Measurements from ENCODE around the gene RNF225. TPM values are rescaled to one million over a fixed set of nuclear protein-coding genes. Genes with fewer than 3 reads are reported as not detected.
"Not testable (repeated sequence)": the region's sequence is repeated elsewhere in the genome, so short reads cannot be mapped to it uniquely, and the experiment has no call there.

RNF225 gene
- total RNA-seq, 2 experiments from 2014 or later: 0.25 to 0.56 TPM

GRCh38 chr19:58366585-58367430, 28.6 kb upstream of the RNF225 start:
- ATAC-seq: no peak
- no peaks in the 10 kb centered on the region for H3K27me3 Mint-ChIP-seq
- H3K9me3 Mint-ChIP-seq (ENCODE audit: low read depth): no peaks in the 10 kb centered on the region
- H3K4me3 Mint-ChIP-seq: no peak overlapping the region
- intact Hi-C loops (cut with DNase I, micrococcal nuclease): no loop called here
- H3K4me1 Mint-ChIP-seq: peaks cover 5% of the 10 kb centered on the region
- no peak for DNase-seq
- H3K36me3 Mint-ChIP-seq (ENCODE audit: low read depth): peaks cover 1% of the 10 kb centered on the region
- ChIA-PET CTCF (no interaction called here), POLR2A (no interaction called here)
- H3K27ac Mint-ChIP-seq: no peak overlapping the region

GRCh38 chr19:58367698-58368454, 27.6 kb upstream of the RNF225 start:
- Mint-ChIP-seq H3K9me3 (ENCODE audit: low read depth) (no peaks in the 10 kb centered on the region), H3K4me3 (no peak overlapping the region), H3K36me3 (ENCODE audit: low read depth) (no peaks in the 10 kb centered on the region), H3K4me1 (peaks cover 2% of the 10 kb centered on the region), H3K27ac (no peak overlapping the region), H3K27me3 (no peaks in the 10 kb centered on the region)
- intact Hi-C loops (cut with DNase I, micrococcal nuclease): no loop called here
- ChIA-PET CTCF (no interaction called here), POLR2A (no interaction called here)
- no peak for ATAC-seq
- DNase-seq: no peak

DNA sequence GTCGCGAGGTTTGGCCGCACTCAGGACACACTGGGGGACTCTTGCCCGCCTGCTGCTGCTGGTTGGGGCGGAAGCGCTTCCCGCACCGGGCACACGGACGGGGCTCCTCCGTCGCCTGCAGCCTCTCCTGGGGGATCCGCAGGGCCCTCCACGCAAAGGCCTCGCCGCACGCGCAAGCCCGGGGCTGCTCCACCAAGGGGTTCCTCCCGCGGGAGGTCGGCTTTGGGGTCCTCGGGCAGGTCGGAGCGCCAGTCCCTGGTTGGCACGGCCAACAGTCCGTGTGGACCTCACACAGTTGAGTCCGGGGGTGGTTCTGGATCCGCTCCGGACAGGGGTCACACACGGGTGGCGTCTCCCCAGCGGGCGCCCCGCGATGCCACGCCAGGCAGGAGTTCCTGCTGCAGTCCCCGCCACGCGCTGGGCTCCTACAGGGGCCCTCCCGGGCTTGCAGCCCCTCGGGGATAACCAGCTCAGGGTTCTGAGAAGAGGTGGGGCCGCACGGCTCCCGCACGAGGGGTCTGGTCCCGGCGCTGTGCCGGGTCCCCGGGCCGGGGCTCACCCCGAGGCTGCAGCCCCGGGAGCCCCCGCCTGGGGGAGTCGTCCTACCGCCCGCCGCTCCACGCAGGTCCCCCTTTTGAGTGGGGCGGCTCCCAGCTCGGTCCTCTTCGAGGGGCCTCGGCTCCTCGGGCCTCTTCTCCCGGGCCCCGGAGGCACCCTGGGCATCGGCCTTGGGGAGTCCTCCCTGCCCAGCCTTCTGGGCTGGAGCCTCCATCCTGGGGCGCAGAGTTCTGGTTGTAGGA, 26.7 kb upstream of the RNF225 start:
- H3K36me3 Mint-ChIP-seq (ENCODE audit: low read depth): no peaks in the 10 kb centered on the region
- intact Hi-C loops (cut with DNase I, micrococcal nuclease): no loop called here
- no peaks in the 10 kb centered on the region for H3K9me3 Mint-ChIP-seq (ENCODE audit: low read depth)
- no peak overlapping the region for H3K27ac Mint-ChIP-seq
- H3K27me3 Mint-ChIP-seq: no peaks in the 10 kb centered on the region
- CTCF ChIA-PET: no interaction called here
- no peak overlapping the region for H3K4me3 Mint-ChIP-seq
- no peak for DNase-seq
- no peaks in the 10 kb centered on the region for H3K4me1 Mint-ChIP-seq
- POLR2A ChIA-PET: no interaction called here
- ATAC-seq: no peak

DNA sequence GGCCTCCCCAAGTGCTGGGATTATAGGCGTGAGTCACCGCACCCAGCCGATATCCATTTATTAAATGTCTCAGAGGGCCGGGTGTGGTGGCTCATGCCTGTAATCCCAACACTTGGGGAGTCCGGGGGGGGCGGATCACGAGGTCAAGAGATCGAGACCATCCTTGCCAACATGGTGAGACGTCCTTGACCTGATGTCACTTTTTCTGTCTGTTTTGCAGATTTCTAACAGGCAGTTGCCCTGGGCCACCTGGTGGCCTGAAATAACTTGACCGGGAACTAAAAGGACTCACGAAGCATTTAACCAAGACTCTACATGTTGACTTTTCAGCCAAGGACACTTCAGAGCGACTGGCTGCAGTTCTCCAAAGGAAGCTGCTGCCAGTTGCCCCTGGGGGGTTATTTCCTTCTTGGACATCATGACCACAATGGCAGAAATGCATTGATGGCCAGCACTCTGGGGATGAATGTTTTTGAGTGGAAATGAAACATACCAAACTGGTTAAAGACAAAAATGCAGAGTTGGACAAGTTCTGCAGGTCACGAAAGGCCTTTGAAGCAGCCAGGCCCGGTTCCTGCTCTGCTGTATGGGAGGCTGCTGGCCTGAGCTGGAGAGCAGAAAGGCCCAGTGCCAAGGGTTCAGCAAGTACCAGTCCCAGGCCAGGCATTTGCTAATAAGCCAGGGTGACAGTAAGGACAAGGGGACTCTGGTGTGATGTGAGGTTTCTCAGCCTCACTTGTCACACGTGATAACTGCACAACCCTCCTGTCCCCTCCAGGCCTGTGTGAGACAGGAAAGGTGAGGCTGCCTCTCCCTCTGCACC, 22.9 kb upstream of the RNF225 start:
- no peaks in the 10 kb centered on the region for H3K36me3 Mint-ChIP-seq (ENCODE audit: low read depth)
- ChIA-PET CTCF (no interaction called here), POLR2A (interaction anchor here (0.6 kb wide), 1 partner anchor 38 kb away, joined by 3 read pairs; no protein-coding TSS in a partner anchor)
- H3K4me1 Mint-ChIP-seq: no peaks in the 10 kb centered on the region
- H3K9me3 Mint-ChIP-seq (ENCODE audit: low read depth): no peaks in the 10 kb centered on the region
- H3K27me3 Mint-ChIP-seq: no peaks in the 10 kb centered on the region
- no peak overlapping the region for H3K4me3 Mint-ChIP-seq
- H3K27ac Mint-ChIP-seq: no peak overlapping the region
- ATAC-seq: no peak
- intact Hi-C loops (cut with DNase I, micrococcal nuclease): no loop called here
- no peak for DNase-seq

DNA sequence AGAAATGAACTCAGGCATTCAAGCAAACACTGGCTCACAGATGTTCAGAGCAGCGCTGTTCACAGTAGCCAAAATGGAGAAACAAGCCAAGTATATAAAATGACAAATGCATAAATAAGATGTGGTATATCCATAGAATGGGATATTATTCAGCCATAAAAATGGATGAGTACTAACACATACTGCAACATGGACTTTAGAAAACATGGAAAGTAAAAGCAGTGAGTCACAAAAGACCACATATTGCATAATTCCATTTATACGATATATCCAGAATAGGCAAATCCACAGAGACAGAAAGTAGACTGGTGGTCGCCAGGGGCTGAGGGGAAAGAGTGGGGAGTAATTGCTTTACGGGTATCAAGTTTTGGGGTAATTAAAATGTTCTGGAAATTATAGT, 21.3 kb upstream of the RNF225 start:
- ChIA-PET POLR2A (interaction anchor here (0.8 kb wide), 1 partner anchor 11 kb away, joined by 3 read pairs; the partner anchor contains the start of gene ZNF497), CTCF (no interaction called here)
- Mint-ChIP-seq H3K9me3 (ENCODE audit: low read depth) (no peaks in the 10 kb centered on the region), H3K4me1 (no peaks in the 10 kb centered on the region), H3K36me3 (ENCODE audit: low read depth) (no peaks in the 10 kb centered on the region), H3K27ac (no peak overlapping the region), H3K4me3 (no peak overlapping the region), H3K27me3 (no peaks in the 10 kb centered on the region)
- ATAC-seq (no peak), DNase-seq (no peak)
- intact Hi-C loops (cut with DNase I, micrococcal nuclease): no loop called here

GRCh38 chr19:58376724-58377123, 18.7 kb upstream of the RNF225 start:
- CTCF ChIA-PET; H3K4me3 Mint-ChIP-seq; H3K9me3 Mint-ChIP-seq (ENCODE audit: low read depth); H3K27me3 Mint-ChIP-seq; H3K36me3 Mint-ChIP-seq (ENCODE audit: low read depth); H3K27ac Mint-ChIP-seq; POLR2A ChIA-PET; DNase-seq; ATAC-seq; intact Hi-C loops (cut with DNase I, micrococcal nuclease): not testable (repeated sequence)
- H3K4me1 Mint-ChIP-seq: peaks cover 10% of the 10 kb centered on the region

GRCh38 chr19:58379246-58379645, 16.2 kb upstream of the RNF225 start:
- Mint-ChIP-seq H3K9me3 (ENCODE audit: low read depth) (no peaks in the 10 kb centered on the region), H3K4me1 (peaks cover 15% of the 10 kb centered on the region), H3K27me3 (no peaks in the 10 kb centered on the region), H3K27ac (peak overlapping the region; percentile 94), H3K36me3 (ENCODE audit: low read depth) (no peaks in the 10 kb centered on the region), H3K4me3 (peak overlapping the region; percentile 91)
- intact Hi-C loops (cut with DNase I, micrococcal nuclease): no loop called here
- POLR2A ChIA-PET: no interaction called here
- CTCF ChIA-PET: interaction anchor here (0.6 kb wide), 1 partner anchor 182 kb away, joined by 3 read pairs; no protein-coding TSS in a partner anchor
- ATAC-seq (no peak), DNase-seq (no peak)

- H3K9me3 Mint-ChIP-seq (ENCODE audit: low read depth): no peaks in the 10 kb centered on the region
- intact Hi-C loops (cut with DNase I, micrococcal nuclease): loop anchor here in 1 of 2 experiments (1.0 to 2.0 kb wide), 5 partner anchors 18 to 161 kb away; partner anchors contain the start of genes ERVK3-1, ZNF497 and ZNF544
- ATAC-seq (no peak), DNase-seq (no peak)
- H3K27me3 Mint-ChIP-seq: no peaks in the 10 kb centered on the region
- ChIA-PET CTCF (interaction anchor here (0.6 kb wide), 1 partner anchor 181 kb away, joined by 3 read pairs; no protein-coding TSS in a partner anchor), POLR2A (no interaction called here)
- H3K27ac Mint-ChIP-seq: peak overlapping the region; percentile 94
- peak overlapping the region; percentile 91 for H3K4me3 Mint-ChIP-seq
- H3K36me3 Mint-ChIP-seq (ENCODE audit: low read depth): no peaks in the 10 kb centered on the region
- peaks cover 15% of the 10 kb centered on the region for H3K4me1 Mint-ChIP-seq
Measured at GRCh38 chr19:58380037-58380661, 15.3 kb upstream of the RNF225 start.

- H3K36me3 Mint-ChIP-seq (ENCODE audit: low read depth): no peaks in the 10 kb centered on the region
- peaks cover 19% of the 10 kb centered on the region for H3K4me1 Mint-ChIP-seq
- ATAC-seq (peak; percentile 89), DNase-seq (peak; percentile 99)
- peak within 1 kb of the TSS; percentile 91 for H3K4me3 Mint-ChIP-seq
- CTCF ChIA-PET: interaction anchor here (0.7 kb wide), 1 partner anchor 130 kb away, joined by 3 read pairs; no protein-coding TSS in a partner anchor
- H3K27ac Mint-ChIP-seq: peak within 1 kb of the TSS; percentile 94
- H3K9me3 Mint-ChIP-seq (ENCODE audit: low read depth): no peaks in the 10 kb centered on the region
- POLR2A ChIA-PET: interaction anchor here (0.7 to 0.8 kb wide), 2 partner anchors 163 to 192 kb away, joined by 3 read pairs; partner anchors contain the start of genes MZF1 and TRIM28
- no peaks in the 10 kb centered on the region for H3K27me3 Mint-ChIP-seq
- intact Hi-C loops (cut with DNase I, micrococcal nuclease): loop anchor here (1.0 to 2.0 kb wide), 21 partner anchors 19 to 198 kb away; partner anchors contain the start of genes ZNF132 (in 2 of the 2), ZNF497 (in 2 of the 2), ERVK3-1 (in 1 of the 2) and MZF1 (in 1 of the 2)
Measured at GRCh38 chr19:58380662-58381459, 14.6 kb upstream of the RNF225 start, which contains the start of gene ZNF837. TSS of gene ZNF837 (minus strand) at chr19:58381030. CDS start at chr19:58369332, 11,698 bp downstream.

Data from activated CD4-positive, alpha-beta T cell treated with anti-CD3 and anti-CD28 coated beads for 36 hours (primary cell).